Liver (tissue), 9 donors: ENCODE measurements around the gene FLYWCH2. TPM values are rescaled to one million over a fixed set of nuclear protein-coding genes. Genes with fewer than 3 reads are reported as not detected.
"Not testable (repeated sequence)": the region's sequence is repeated elsewhere in the genome, so short reads cannot be mapped to it uniquely, and the experiment has no call there.

Source experiments
- DNase-seq: peaks from one replicate; pipeline ENCODE4 v3.0.0-alpha.2; 2017; ENCODE audit warnings: low spot score
- H3K27ac ChIP-seq, 2 donors: one replicate each; pipeline ENCODE4 v1.7.0; 2013; ENCODE audit warnings: inconsistent platforms in 2 of 2, low read length in 2 of 2, control low read depth in 1 of 2, low read depth in 1 of 2, mild to moderate bottlenecking in 1 of 2
- H3K27me3 ChIP-seq, 4 donors: one replicate each; pipeline versions ENCODE4 v1.6.1 to v1.7.0; 2013; ENCODE audit warnings: low read length in 3 of 4, inconsistent platforms in 1 of 4, mild to moderate bottlenecking in 1 of 4, moderate library complexity in 1 of 4; ENCODE audit not compliant: control insufficient read depth in 4 of 4, insufficient read depth in 4 of 4
- H3K36me3 ChIP-seq, 4 donors: one replicate each; pipeline versions ENCODE4 v1.6.1 to v1.7.0; 2013; ENCODE audit warnings: low read length in 3 of 4, mild to moderate bottlenecking in 3 of 4, low read depth in 1 of 4, moderate library complexity in 1 of 4; ENCODE audit not compliant: control insufficient read depth in 4 of 4, insufficient read depth in 3 of 4
- H3K4me1 ChIP-seq, 4 donors: one replicate each; pipeline versions ENCODE4 v1.6.1 to v1.7.0; 2013; ENCODE audit warnings: low read length in 3 of 4, mild to moderate bottlenecking in 3 of 4, moderate library complexity in 1 of 4; ENCODE audit not compliant: control insufficient read depth in 4 of 4, insufficient read depth in 4 of 4
- H3K4me3 ChIP-seq, 3 donors: one replicate each; pipeline versions ENCODE4 v1.6.1 to v1.7.0; 2013; ENCODE audit warnings: low read length in 3 of 3, control low read depth in 1 of 3, low read depth in 1 of 3, mild to moderate bottlenecking in 1 of 3
- H3K9ac ChIP-seq, 2 donors: one replicate each; pipeline ENCODE4 v1.7.0; 2013; ENCODE audit warnings: low read length in 2 of 2, mild to moderate bottlenecking in 2 of 2, moderate library complexity in 2 of 2, control low read depth in 1 of 2, low read depth in 1 of 2
- H3K9me3 ChIP-seq, 4 donors: one replicate each; pipeline versions ENCODE4 v1.6.1 to v1.7.0; 2013; ENCODE audit warnings: low read length in 3 of 4; ENCODE audit not compliant: control insufficient read depth in 4 of 4
- EGR1 ChIP-seq, 2 donors: IDR thresholded peaks; 2 replicates each; pipeline ENCODE4 v1.6.1; 2016 to 2018; ENCODE audit warnings: antibody characterized with exemption in 2 of 2, low read depth in 2 of 2
- FOXA1 ChIP-seq: IDR thresholded peaks from 2 replicates; pipeline ENCODE4 v1.6.1; 2016; ENCODE audit warnings: antibody characterized with exemption
- FOXA2 ChIP-seq: IDR thresholded peaks from 2 replicates; pipeline ENCODE4 v1.6.1; 2016; ENCODE audit warnings: antibody characterized with exemption
- GABPA ChIP-seq, 2 donors: IDR thresholded peaks in 1 of 2; conservative IDR thresholded peaks in 1 of 2; 2 replicates each; pipeline ENCODE4 v1.6.1; 2016; ENCODE audit warnings: antibody characterized with exemption in 2 of 2, mild to moderate bottlenecking in 1 of 2, moderate library complexity in 1 of 2
- HNF4A ChIP-seq, 2 donors: conservative IDR thresholded peaks; 2 replicates each; pipeline ENCODE4 v1.6.1; 2016; ENCODE audit warnings: antibody characterized with exemption in 2 of 2, mild to moderate bottlenecking in 2 of 2
- HNF4G ChIP-seq: IDR thresholded peaks from 2 replicates; pipeline ENCODE4 v1.6.1; 2016; ENCODE audit warnings: antibody characterized with exemption
- JUND ChIP-seq, 2 donors: IDR thresholded peaks; 2 replicates each; pipeline ENCODE4 v1.6.1; 2016; ENCODE audit warnings: antibody characterized with exemption in 2 of 2
- NR2F2 ChIP-seq: IDR thresholded peaks from 2 replicates; pipeline ENCODE4 v1.6.1; 2016; ENCODE audit warnings: antibody characterized with exemption
- RAD21 ChIP-seq, 2 donors: IDR thresholded peaks; 2 replicates each; pipeline ENCODE4 v1.6.1; 2016; ENCODE audit warnings: antibody characterized with exemption in 2 of 2, mild to moderate bottlenecking in 2 of 2
- RXRA ChIP-seq, 2 donors: IDR thresholded peaks; 2 replicates each; pipeline ENCODE4 v1.6.1; 2017 to 2018; ENCODE audit warnings: antibody characterized with exemption in 2 of 2, mild to moderate bottlenecking in 1 of 2
- SP1 ChIP-seq: IDR thresholded peaks from 2 replicates; pipeline ENCODE4 v1.6.1; 2018; ENCODE audit warnings: antibody characterized with exemption, mild to moderate bottlenecking
- TAF1 ChIP-seq: conservative IDR thresholded peaks from 2 replicates; pipeline ENCODE4 v1.6.1; 2016; ENCODE audit warnings: antibody characterized with exemption, mild to moderate bottlenecking
- YY1 ChIP-seq: IDR thresholded peaks from 2 replicates; pipeline ENCODE4 v1.6.1; 2016; ENCODE audit warnings: antibody characterized with exemption, mild to moderate bottlenecking
- WGBS: extraction: QIAGEN DNeasy Blood & Tissue Kit; methylation state at CpG from one replicate; pipeline ENCODE4 v1.1.7; 2013; 5-methylcytosine and 5-hydroxymethylcytosine counted together
- polyA plus RNA-seq, 2 donors: library from polyadenylated mRNA; stranded (reverse) in 1 of 2; unstranded in 1 of 2; fragments of 200-250 nt in 1 of 2; fragments of >200 nt in 1 of 2; fragmentation: Nextera tagmentation in 1 of 2; extraction: Ambion mirVana in 1 of 2; gene quantifications; one replicate each; pipeline versions ENCODE4 v1.2.1 to v1.2.3, GENCODE V29; 2013 to 2015
- total RNA-seq, 2 donors: library from RNA; depleted of rRNA; stranded (reverse); fragments of >200 nt; gene quantifications; one replicate each; pipeline ENCODE4 v1.2.3, GENCODE V29; 2014
- TF ChIP-seq, protein P1 (sequence below): fragments of 150-350 bp; IDR thresholded peaks from 2 replicates; pipeline ENCODE4 v1.5.1; 2017; ENCODE audit warnings: improper control_type of control experiment, low read depth, low read length; ENCODE audit not compliant: missing input control
- TF ChIP-seq, protein P2 (sequence below): IDR thresholded peaks from 2 replicates; pipeline ENCODE4 v1.6.1; 2016; ENCODE audit warnings: antibody characterized with exemption
- TF ChIP-seq, protein P3 (sequence below): IDR thresholded peaks from 2 replicates; pipeline ENCODE4 v1.6.1; 2016; ENCODE audit warnings: antibody characterized with exemption
- TF ChIP-seq, protein P4 (sequence below): IDR thresholded peaks from 2 replicates; pipeline ENCODE4 v1.6.1; 2016; ENCODE audit warnings: antibody characterized with exemption
- donor health status: healthy.
- donor health status: healthy.
- donor health status: healthy.
- donor health status: healthy.
- donor health status: healthy.

The FLYWCH2 gene
- total and polyA plus RNA-seq, 4 donors, result 4.9 to 21.0 (median 8.6) TPM

DNA sequence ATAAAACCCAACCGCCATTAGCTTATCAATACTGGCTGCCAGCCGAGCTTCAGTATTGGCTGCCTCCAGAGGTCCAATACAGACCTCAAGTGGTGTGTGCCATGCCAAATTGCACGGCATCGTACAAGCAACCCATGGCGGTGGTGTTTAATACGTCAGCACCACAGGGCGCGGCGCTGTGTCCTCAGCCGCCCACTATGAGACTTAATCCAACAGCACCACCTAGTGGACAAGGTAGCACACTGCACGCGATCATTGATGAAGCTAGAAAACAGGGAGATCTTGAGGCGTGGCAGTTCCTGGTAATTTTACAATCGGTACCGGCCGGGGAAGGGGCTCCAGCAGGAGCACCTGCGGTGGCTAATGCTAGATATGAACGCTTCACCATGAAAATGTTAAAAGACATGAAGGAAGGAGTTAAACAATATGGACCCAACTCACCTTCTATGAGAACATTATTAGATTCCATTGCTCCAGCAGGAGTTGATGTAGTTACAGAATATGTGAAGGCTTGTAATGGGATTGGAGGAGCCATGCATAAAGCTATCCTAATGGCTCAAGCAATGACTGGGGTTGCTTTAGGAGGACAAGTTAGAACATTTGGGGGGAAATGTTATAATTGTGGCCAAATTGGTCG is 44.1 kb downstream of the FLYWCH2 start:
- H3K4me1 ChIP-seq, result peaks cover 2 to 7% (median 5%) of the 10 kb centered on the region in 4 donors
- H3K9me3 ChIP-seq, result no peaks in the 10 kb centered on the region
- H3K4me3 ChIP-seq, result no peak overlapping the region
- DNase-seq, result peak; percentile 83
- WGBS, result 8% methylated on average over 19 of the region's 19 CpGs
- H3K27ac ChIP-seq, result no peak overlapping the region
- no peak overlapping the region for H3K9ac ChIP-seq
- peaks cover 0 to 8% (median 6%) of the 10 kb centered on the region in 4 donors for H3K36me3 ChIP-seq
- H3K27me3 ChIP-seq, result no peaks in the 10 kb centered on the region
- TF ChIP-seq TAF1, result no peak
- TF ChIP-seq, protein P1, sequence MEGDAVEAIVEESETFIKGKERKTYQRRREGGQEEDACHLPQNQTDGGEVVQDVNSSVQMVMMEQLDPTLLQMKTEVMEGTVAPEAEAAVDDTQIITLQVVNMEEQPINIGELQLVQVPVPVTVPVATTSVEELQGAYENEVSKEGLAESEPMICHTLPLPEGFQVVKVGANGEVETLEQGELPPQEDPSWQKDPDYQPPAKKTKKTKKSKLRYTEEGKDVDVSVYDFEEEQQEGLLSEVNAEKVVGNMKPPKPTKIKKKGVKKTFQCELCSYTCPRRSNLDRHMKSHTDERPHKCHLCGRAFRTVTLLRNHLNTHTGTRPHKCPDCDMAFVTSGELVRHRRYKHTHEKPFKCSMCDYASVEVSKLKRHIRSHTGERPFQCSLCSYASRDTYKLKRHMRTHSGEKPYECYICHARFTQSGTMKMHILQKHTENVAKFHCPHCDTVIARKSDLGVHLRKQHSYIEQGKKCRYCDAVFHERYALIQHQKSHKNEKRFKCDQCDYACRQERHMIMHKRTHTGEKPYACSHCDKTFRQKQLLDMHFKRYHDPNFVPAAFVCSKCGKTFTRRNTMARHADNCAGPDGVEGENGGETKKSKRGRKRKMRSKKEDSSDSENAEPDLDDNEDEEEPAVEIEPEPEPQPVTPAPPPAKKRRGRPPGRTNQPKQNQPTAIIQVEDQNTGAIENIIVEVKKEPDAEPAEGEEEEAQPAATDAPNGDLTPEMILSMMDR, result peak; percentile 96
- TF ChIP-seq, protein P2, sequence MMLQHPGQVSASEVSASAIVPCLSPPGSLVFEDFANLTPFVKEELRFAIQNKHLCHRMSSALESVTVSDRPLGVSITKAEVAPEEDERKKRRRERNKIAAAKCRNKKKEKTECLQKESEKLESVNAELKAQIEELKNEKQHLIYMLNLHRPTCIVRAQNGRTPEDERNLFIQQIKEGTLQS, result no peak
- TF ChIP-seq SP1, result no peak
- no peak for TF ChIP-seq FOXA1
- TF ChIP-seq RAD21 (IDR thresholded peaks at IDR 0.05), result peak; percentile 85 to 91

DNA sequence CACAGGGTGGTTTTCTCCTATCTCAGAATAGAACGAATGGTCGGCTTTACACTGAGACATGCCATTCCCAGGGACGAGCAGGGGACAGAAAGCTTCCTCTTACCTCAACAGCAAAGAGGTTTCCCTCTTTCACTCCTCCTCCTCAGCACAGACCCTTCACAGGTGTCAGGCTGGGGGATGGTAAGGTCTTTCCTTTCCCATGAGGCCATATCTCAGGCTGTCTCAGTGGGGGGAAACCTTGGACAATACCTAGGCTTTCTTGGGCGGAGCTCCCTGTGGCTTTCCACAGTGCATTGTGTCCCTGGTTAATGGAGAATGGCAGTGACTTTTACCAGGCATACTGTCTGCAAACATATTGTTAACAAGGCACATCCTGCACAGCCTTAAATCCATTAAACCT is 45.1 kb downstream of the FLYWCH2 start:
- H3K9ac ChIP-seq, H3K9me3 ChIP-seq, H3K27me3 ChIP-seq, DNase-seq, H3K27ac ChIP-seq, H3K4me3 ChIP-seq, H3K4me1 ChIP-seq: not testable (repeated sequence)
- H3K36me3 ChIP-seq, result peaks cover 0 to 11% (median 6%) of the 10 kb centered on the region in 4 donors
- 89% methylated on average over 4 of the region's 4 CpGs for WGBS

DNA sequence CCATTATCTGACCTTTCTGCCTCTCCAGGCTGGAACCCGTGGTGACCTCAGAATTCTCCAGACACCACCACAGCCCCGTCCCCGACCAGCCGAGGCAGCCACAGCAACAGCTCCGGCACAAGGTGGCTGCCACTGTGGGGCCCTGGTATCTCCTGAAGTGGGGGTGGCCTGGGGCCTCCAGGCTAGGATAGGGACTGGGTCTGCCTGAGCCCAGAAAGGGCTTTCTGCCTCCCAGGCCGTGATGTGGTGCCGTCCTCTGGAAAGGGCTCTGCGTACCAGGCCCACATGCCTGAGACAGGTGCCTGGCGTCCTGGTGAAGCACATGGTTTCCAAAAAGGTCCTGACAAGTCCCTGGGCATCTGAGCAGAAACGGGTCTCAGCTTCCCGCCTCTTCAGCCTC is 45.8 kb downstream of the FLYWCH2 start:
- WGBS, result 91% methylated on average over 11 of the region's 11 CpGs
- Histone ChIP-seq H3K4me3 (no peak overlapping the region), H3K27ac (no peak overlapping the region), H3K9ac (no peak overlapping the region), H3K36me3 (peaks cover 0 to 16% (median 9%) of the 10 kb centered on the region in 4 donors), H3K9me3 (no peaks in the 10 kb centered on the region), H3K4me1 (peaks cover 2 to 7% (median 5%) of the 10 kb centered on the region in 4 donors), H3K27me3 (no peaks in the 10 kb centered on the region)
- no peak for DNase-seq
- no peak for TF ChIP-seq SP1
- TF ChIP-seq JUND (IDR thresholded peaks at IDR 0.05), result no peak
- no peak for TF ChIP-seq TAF1
- TF ChIP-seq FOXA2, result no peak
- TF ChIP-seq, protein P3, sequence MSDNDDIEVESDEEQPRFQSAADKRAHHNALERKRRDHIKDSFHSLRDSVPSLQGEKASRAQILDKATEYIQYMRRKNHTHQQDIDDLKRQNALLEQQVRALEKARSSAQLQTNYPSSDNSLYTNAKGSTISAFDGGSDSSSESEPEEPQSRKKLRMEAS, result no peak
- TF ChIP-seq, protein P4, sequence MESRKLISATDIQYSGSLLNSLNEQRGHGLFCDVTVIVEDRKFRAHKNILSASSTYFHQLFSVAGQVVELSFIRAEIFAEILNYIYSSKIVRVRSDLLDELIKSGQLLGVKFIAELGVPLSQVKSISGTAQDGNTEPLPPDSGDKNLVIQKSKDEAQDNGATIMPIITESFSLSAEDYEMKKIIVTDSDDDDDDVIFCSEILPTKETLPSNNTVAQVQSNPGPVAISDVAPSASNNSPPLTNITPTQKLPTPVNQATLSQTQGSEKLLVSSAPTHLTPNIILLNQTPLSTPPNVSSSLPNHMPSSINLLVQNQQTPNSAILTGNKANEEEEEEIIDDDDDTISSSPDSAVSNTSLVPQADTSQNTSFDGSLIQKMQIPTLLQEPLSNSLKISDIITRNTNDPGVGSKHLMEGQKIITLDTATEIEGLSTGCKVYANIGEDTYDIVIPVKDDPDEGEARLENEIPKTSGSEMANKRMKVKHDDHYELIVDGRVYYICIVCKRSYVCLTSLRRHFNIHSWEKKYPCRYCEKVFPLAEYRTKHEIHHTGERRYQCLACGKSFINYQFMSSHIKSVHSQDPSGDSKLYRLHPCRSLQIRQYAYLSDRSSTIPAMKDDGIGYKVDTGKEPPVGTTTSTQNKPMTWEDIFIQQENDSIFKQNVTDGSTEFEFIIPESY, result no peak
- TF ChIP-seq RAD21 (IDR thresholded peaks at IDR 0.05), result no peak
- no peak for TF ChIP-seq GABPA (IDR thresholded peaks at IDR 0.05 in 1 of 2, conservative IDR thresholded peaks at IDR 0.05 in 1 of 2)
- TF ChIP-seq, protein P1, result no peak
- no peak for TF ChIP-seq YY1
- no peak for TF ChIP-seq EGR1 (IDR thresholded peaks at IDR 0.05; ENCODE audit: low read depth in 2 of 2)
- TF ChIP-seq RXRA (IDR thresholded peaks at IDR 0.05), result no peak
- TF ChIP-seq HNF4A (conservative IDR thresholded peaks at IDR 0.05), result no peak
- no peak for TF ChIP-seq HNF4G
- TF ChIP-seq, protein P2, result no peak
- no peak for TF ChIP-seq NR2F2
